PC-9 (cell line): ENCODE data around the gene ZC3HAV1.

Source experiments
- EZH2 ChIP-seq: fragments of 200-600 bp; sonication (generic); IDR thresholded peaks from 2 replicates; pipeline ENCODE4 v1.8.0; 2017; ENCODE audit warnings: antibody characterized with exemption, low read depth
- TF ChIP-seq, protein P1 (sequence below): fragments of 200-600 bp; sonication (generic); conservative IDR thresholded peaks from 2 replicates; pipeline ENCODE4 v1.6.1; 2017; ENCODE audit warnings: mixed run types, antibody characterized with exemption, mild to moderate bottlenecking, moderate library complexity

DNA sequence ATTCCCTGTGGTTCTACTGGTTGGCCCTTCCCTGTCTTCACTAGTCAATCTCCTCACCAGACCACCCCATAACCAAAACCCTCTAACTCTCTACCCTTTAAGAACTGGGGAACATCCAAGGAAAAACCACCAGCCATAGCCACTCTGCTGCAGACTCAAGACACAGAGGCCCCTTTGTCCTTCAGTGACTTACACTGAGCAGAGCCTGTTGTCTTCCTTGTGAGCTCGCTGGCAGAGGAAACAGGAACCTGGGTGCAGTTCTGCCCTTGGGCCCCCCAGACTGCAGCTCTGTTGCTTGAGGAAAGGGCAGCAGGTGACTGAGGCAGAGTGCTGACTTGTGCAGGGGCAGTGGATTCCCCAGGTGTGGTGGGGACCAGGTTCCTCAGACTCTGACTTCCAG, 30.6 kb downstream of the ZC3HAV1 start:
- no peak for TF ChIP-seq EZH2
- TF ChIP-seq, protein P1, sequence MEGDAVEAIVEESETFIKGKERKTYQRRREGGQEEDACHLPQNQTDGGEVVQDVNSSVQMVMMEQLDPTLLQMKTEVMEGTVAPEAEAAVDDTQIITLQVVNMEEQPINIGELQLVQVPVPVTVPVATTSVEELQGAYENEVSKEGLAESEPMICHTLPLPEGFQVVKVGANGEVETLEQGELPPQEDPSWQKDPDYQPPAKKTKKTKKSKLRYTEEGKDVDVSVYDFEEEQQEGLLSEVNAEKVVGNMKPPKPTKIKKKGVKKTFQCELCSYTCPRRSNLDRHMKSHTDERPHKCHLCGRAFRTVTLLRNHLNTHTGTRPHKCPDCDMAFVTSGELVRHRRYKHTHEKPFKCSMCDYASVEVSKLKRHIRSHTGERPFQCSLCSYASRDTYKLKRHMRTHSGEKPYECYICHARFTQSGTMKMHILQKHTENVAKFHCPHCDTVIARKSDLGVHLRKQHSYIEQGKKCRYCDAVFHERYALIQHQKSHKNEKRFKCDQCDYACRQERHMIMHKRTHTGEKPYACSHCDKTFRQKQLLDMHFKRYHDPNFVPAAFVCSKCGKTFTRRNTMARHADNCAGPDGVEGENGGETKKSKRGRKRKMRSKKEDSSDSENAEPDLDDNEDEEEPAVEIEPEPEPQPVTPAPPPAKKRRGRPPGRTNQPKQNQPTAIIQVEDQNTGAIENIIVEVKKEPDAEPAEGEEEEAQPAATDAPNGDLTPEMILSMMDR, result no peak
